Tibial nerve (tissue), 4 donors: ENCODE measurements around the gene MAP2K2. TPM values are rescaled to one million over a fixed set of nuclear protein-coding genes. Genes with fewer than 3 reads are reported as not detected.

Source experiments
- DNase-seq, 2 donors: peaks; one replicate each; pipeline ENCODE4 v3.0.0-alpha.2; 2019; ENCODE audit warnings: low spot score in 2 of 2
- H3K27ac ChIP-seq, 4 donors: fragments of 200-600 bp; sonication (generic) in 3 of 4; one replicate each; pipeline ENCODE4 v1.5.1; 2017 to 2019; ENCODE audit warnings: mild to moderate bottlenecking in 1 of 4
- H3K27me3 ChIP-seq, 2 donors: fragments of 200-600 bp; sonication (generic) in 1 of 2; one replicate each; pipeline versions ENCODE4 v1.5.1 to v1.6.0; 2017 to 2019
- H3K36me3 ChIP-seq, 3 donors: fragments of 200-600 bp; sonication (generic); one replicate each; pipeline ENCODE4 v1.5.1; 2018 to 2019
- H3K4me1 ChIP-seq, 4 donors: fragments of 200-600 bp; sonication (generic) in 3 of 4; one replicate each; pipeline ENCODE4 v1.5.1; 2017 to 2019
- H3K4me3 ChIP-seq, 4 donors: fragments of 200-600 bp; sonication (generic) in 3 of 4; one replicate each; pipeline ENCODE4 v1.5.1; 2017 to 2019; ENCODE audit warnings: mild to moderate bottlenecking in 1 of 4, moderate library complexity in 1 of 4
- H3K9me3 ChIP-seq, 4 donors: fragments of 200-600 bp; sonication (generic) in 3 of 4; one replicate each; pipeline ENCODE4 v1.5.1; 2017 to 2019
- EP300 ChIP-seq, 2 donors: sonication (generic); formaldehyde crosslinking; IDR thresholded peaks; one replicate each; pipeline ENCODE4 v1.6.1; 2017; ENCODE audit warnings: antibody characterized with exemption in 2 of 2, mild to moderate bottlenecking in 1 of 2
- POLR2A ChIP-seq, 2 donors: fragments of 450-650 bp; IDR thresholded peaks; one replicate each; pipeline ENCODE4 v1.6.1; 2017; ENCODE audit warnings: antibody characterized with exemption in 2 of 2, mild to moderate bottlenecking in 2 of 2, moderate library complexity in 2 of 2
- WGBS, 2 donors: methylation state at CpG; one replicate each; pipeline ENCODE4 v1.1.5; 2018; 5-methylcytosine and 5-hydroxymethylcytosine counted together
- total RNA-seq, 4 donors: library from RNA; depleted of rRNA; stranded (reverse); fragments of >200 nt; gene quantifications; one replicate each; pipeline ENCODE4 v1.1.0, GENCODE V29; 2016
- TF ChIP-seq, protein P1 (sequence below), 5 experiments: fragments of 200-600 bp in 3 of 5; fragments of 450-650 bp in 2 of 5; sonication (generic) in 3 of 5; IDR thresholded peaks; one replicate each; pipeline ENCODE4 v1.5.1; 2016 to 2019; ENCODE audit warnings: antibody characterized with exemption in 5 of 5, mild to moderate bottlenecking in 3 of 5, moderate library complexity in 2 of 5

MAP2K2 gene
- total RNA-seq, 4 donors from 2014 or later = 36.9 to 128 (median 75.0) TPM

GRCh38 chr19:4084547-4084877 lies 39.4 kb downstream of the MAP2K2 start:
- H3K27ac ChIP-seq = peak overlapping the region in 2 of 4 donors; percentile 37 to 50
- TF ChIP-seq EP300 (IDR thresholded peaks at IDR 0.05) (no peak), POLR2A (IDR thresholded peaks at IDR 0.05) (no peak)
- TF ChIP-seq, protein P1, sequence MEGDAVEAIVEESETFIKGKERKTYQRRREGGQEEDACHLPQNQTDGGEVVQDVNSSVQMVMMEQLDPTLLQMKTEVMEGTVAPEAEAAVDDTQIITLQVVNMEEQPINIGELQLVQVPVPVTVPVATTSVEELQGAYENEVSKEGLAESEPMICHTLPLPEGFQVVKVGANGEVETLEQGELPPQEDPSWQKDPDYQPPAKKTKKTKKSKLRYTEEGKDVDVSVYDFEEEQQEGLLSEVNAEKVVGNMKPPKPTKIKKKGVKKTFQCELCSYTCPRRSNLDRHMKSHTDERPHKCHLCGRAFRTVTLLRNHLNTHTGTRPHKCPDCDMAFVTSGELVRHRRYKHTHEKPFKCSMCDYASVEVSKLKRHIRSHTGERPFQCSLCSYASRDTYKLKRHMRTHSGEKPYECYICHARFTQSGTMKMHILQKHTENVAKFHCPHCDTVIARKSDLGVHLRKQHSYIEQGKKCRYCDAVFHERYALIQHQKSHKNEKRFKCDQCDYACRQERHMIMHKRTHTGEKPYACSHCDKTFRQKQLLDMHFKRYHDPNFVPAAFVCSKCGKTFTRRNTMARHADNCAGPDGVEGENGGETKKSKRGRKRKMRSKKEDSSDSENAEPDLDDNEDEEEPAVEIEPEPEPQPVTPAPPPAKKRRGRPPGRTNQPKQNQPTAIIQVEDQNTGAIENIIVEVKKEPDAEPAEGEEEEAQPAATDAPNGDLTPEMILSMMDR (IDR thresholded peaks at IDR 0.05) = no peak
- peaks cover 0 to 11% (median 0%) of the 10 kb centered on the region in 3 donors for H3K36me3 ChIP-seq
- H3K9me3 ChIP-seq = no peaks in the 10 kb centered on the region
- no peaks in the 10 kb centered on the region for H3K27me3 ChIP-seq
- H3K4me3 ChIP-seq = peak overlapping the region in 1 of 4 donors; percentile 38
- WGBS, 2 donors = 56 to 60% methylated on average over 7 to 8 of the region's 8 CpGs
- H3K4me1 ChIP-seq = peaks cover 0 to 28% (median 8%) of the 10 kb centered on the region in 4 donors
- no peak for DNase-seq

- TF ChIP-seq EP300 (IDR thresholded peaks at IDR 0.05) (no peak), POLR2A (IDR thresholded peaks at IDR 0.05) (no peak)
- TF ChIP-seq, protein P1 (IDR thresholded peaks at IDR 0.05) = no peak
- Histone ChIP-seq H3K9me3 (no peaks in the 10 kb centered on the region), H3K36me3 (peaks cover 0 to 6% (median 0%) of the 10 kb centered on the region in 3 donors), H3K4me3 (peak overlapping the region in 3 of 4 donors; percentile 6 to 38 (median 9)), H3K27me3 (no peaks in the 10 kb centered on the region), H3K4me1 (peaks cover 0 to 31% (median 8%) of the 10 kb centered on the region in 4 donors), H3K27ac (peak overlapping the region in 2 of 4 donors; percentile 37 to 50)
- 50 to 57% methylated on average over 23 to 28 of the region's 28 CpGs for WGBS, 2 donors
- DNase-seq = no peak
These were observed 40.0 kb downstream of the MAP2K2 start for GRCh38 chr19:4083677-4084546.

DNA sequence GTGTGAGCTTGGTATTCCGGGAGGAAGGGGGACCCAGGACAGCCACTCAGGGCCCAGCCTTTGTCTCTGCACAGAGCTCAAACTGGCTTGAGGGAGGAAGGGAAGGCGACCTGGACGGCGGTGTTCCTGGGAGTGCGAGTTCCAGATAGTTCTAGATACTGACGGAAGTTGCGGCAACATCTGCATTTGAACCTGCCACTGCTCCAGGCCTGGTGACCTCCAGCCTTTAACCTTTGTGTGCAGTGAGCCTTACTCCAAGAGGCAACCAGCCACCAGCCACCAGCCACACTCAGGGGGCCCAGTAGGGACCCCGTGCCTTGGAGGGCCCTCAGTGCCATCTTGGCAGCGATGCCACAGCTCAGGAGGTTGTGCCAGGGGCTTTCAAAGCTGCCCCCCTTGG lies 41.8 kb downstream of the MAP2K2 start:
- peaks cover 3 to 38% (median 20%) of the 10 kb centered on the region in 4 donors for H3K4me1 ChIP-seq
- no peaks in the 10 kb centered on the region for H3K9me3 ChIP-seq
- H3K36me3 ChIP-seq = no peaks in the 10 kb centered on the region
- TF ChIP-seq EP300 (IDR thresholded peaks at IDR 0.05) = no peak
- TF ChIP-seq, protein P1 (IDR thresholded peaks at IDR 0.05) = no peak
- TF ChIP-seq POLR2A (IDR thresholded peaks at IDR 0.05) = no peak
- WGBS, 2 donors = 75 to 84% methylated on average over 7 of the region's 9 CpGs
- no peak overlapping the region for H3K27ac ChIP-seq
- no peak overlapping the region for H3K4me3 ChIP-seq
- no peak for DNase-seq
- no peaks in the 10 kb centered on the region for H3K27me3 ChIP-seq

DNA sequence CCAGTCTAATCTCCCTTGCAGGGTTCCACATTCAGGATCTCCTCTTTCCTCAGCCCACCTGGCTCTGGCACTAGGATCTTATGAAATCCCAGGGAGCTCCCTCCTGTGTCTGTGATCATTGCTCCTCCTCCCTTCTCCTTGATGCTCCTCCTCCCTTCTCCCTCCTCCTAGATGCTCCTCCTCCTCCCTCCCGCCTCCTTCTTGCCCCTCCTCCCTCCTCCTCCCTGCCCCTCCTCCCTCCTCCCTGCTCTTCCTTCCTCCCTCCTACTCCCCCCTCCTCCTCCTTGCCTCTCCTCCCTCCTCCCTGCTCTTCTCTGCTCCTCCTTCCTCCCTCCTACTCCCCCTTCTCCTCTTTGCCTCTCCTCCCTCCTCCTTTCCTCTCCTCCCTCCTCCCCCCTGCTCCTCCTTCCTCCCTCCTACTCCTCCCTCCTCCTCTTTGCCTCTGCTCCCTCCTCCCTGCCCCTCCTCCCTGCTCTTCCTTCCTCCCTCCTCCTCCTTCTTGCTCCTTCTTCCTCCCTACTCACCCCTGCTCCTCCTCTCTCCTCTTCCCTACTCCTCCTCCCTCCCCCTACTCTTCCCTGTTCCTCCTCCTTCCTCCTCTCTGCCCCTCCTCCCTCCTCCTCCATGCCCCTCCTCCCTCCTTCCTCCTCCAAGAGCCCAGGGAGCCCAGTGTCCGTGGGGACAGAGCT lies 42.3 kb downstream of the MAP2K2 start:
- Histone ChIP-seq H3K4me3 (no peak overlapping the region), H3K27ac (no peak overlapping the region), H3K27me3 (no peaks in the 10 kb centered on the region), H3K4me1 (peaks cover 3 to 35% (median 22%) of the 10 kb centered on the region in 4 donors), H3K36me3 (no peaks in the 10 kb centered on the region), H3K9me3 (no peaks in the 10 kb centered on the region)
- DNase-seq = no peak
- 16 to 19% methylated on average over 2 of the region's 2 CpGs for WGBS, 2 donors
- TF ChIP-seq POLR2A (IDR thresholded peaks at IDR 0.05) (no peak), EP300 (IDR thresholded peaks at IDR 0.05) (no peak)
- TF ChIP-seq, protein P1 (IDR thresholded peaks at IDR 0.05) = no peak

- no peak for TF ChIP-seq EP300 (IDR thresholded peaks at IDR 0.05)
- TF ChIP-seq POLR2A (IDR thresholded peaks at IDR 0.05) = no peak
- TF ChIP-seq, protein P1 (IDR thresholded peaks at IDR 0.05) = no peak
- H3K27me3 ChIP-seq = no peaks in the 10 kb centered on the region
- no peak overlapping the region for H3K27ac ChIP-seq
- no peak for DNase-seq
- no peak overlapping the region for H3K4me3 ChIP-seq
- 73 to 82% methylated on average over 6 of the region's 6 CpGs for WGBS, 2 donors
- no peaks in the 10 kb centered on the region for H3K9me3 ChIP-seq
- peaks cover 3 to 31% (median 22%) of the 10 kb centered on the region in 4 donors for H3K4me1 ChIP-seq
- no peaks in the 10 kb centered on the region for H3K36me3 ChIP-seq
These were observed 43.4 kb downstream of the MAP2K2 start for GRCh38 chr19:4080473-4080872.
